Measurements from ENCODE around the gene ZNF628. TPM values are rescaled to one million over a fixed set of nuclear protein-coding genes. Genes with fewer than 3 reads are reported as not detected.

ZNF628 gene
- total RNA-seq, 1 donor from 2014 or later = 1.7 TPM

DNA sequence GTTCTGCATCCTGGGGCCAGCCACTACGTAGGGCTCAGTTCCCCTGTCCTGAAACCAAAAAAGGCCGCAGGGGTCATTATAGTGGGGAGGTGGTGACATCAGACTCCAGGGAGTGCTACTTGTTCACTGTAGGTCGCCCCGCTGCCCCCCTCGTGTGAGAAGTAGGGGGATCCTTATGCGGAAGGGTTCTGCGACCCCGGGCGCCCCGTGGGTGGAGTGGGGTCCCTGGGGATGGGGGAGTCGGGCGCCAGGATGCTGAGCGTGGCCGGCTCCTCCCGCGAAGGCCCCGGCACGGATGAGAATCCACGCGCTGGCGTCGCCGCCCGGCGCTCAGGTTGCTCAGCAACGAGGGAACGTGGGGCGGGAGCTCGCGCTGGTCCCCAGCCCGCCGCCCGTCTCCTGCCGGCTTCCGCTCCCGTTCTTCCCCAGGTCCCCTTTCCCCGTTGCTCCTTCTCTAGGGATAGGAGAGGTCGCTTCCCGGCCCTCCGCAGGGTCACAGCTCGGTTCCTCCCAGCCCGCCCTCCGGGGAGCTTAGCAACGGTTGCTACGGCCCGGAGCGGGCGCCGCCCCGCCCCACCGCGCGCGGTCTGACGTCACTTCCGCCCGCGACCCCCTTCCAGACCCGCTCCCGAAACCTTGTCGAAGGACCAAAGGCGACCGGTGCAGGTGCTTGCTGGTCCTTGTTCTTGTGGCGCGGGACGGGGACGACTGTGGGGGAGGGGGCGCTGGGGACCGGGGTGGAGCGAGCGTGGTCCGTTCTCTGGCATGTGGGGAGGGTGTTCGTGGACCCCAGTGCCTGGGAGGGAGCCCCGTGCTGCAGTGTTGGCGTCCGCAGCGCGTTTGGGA lies 8.4 kb downstream of the ZNF628 start, which contains the start of gene NAT14:
Gene NAT14 (plus strand): TSS at position 596 of the 846 bp plus-strand sequence. CDS start 521 bp downstream, outside the sequence.
- peak; percentile 76 for DNase-seq (ENCODE audit: low spot score)

DNA sequence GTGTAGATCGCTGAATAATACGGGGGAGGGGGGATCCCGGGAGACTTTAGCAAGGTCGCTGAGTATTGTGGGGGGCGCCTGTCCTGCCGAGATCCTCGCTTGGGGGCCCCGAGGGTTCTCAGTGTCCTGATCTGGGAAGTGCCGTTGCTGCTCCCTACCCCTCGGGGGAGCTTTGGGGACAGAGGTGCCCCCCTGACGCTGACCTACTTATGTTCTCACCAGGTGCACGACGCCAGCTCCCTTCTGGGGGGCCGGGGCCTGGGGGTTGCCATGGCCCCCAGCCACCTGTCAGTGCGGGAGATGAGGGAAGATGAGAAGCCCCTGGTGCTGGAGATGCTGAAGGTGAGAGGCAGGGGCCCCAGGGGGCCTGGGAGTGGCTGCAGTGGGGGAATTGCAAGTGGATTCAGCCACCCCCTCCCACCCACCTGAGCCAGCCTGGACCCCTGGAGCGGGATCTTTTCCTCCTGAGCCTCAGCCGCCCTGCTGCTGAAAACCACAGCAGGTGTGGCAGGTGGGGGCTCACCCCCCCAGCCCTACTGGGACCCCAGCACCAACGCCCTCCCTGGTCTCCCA lies 9.1 kb downstream of the ZNF628 start:
- no peak for DNase-seq (ENCODE audit: low spot score)

DNA sequence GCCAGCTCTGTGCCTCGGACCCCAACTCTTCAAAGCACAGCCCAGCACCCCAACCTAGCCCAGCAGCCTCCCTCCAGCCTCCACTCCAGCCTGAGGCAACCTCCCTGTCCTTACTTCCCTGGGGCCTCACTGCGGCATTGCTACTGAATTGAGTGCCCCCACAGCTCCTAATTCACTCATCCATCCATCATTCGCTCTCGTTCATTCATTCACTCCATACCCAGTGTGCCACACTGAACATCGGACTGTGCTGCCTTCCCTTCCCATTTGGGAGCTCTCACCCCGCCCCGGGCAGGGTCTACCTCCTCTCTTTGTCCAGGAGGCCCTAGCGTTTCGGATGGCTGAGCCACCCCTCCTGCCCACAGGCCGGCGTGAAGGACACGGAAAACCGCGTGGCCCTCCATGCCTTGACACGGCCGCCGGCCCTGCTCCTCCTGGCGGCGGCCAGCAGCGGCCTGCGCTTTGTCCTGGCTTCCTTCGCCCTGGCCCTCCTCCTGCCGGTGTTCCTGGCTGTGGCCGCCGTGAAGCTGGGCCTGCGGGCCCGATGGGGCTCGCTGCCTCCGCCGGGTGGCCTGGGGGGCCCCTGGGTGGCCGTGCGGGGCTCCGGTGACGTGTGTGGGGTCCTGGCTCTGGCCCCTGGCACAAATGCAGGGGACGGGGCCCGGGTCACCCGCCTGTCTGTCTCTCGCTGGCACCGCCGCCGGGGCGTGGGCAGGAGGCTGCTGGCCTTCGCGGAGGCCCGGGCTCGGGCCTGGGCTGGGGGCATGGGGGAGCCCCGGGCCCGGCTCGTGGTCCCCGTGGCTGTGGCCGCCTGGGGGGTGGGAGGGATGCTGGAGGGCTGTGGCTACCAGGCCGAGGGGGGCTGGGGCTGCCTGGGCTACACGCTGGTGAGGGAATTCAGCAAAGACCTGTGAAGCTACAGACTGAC lies 9.9 kb downstream of the ZNF628 start:
- DNase-seq (ENCODE audit: low spot score) = no peak

DNA sequence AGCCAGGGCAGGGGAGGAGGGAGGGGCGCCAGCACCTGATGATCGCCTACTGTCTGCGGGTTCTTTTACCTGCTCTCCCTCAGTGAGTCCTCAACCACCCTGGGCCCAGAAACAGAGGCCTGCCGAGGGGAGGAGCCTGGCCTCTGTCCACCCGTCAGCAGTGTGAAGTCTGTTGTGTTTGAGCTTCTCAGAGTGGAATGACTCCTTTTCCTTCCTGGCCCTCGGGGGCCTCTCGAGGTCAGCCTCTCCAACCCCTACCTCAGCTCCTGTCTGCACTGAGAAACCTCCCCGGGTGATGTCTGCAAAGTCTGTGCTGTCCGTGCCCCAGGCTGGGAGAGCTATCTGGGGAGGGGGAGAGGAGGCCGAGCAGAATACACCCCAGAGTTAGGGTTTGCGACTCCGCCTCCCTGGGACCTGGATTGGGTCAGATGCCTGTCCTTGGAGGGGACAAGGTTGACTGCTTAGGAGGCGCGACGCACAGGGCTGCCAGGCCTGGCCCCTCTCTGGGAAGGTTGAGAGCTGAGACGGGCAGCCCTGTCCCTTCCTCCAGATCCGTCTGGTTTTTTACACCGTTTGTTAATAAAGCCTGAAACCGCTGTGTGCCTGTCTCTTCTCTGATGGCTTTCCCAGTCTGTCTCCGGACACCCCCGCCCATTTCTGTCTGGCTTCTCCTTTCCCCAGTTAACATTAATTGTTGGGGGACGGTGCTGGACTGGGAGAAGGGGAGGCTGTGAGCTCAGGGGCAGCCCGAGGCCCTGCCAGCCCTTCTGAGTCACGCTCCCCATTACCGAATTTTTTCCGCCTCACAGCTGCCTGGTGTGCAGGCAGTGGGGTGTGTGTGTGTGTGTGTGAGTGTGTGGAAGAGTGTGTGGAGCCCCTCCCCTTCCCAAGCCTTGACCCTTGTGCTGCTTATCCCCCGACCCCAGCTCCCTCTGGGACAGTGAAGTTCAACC lies 10.8 kb downstream of the ZNF628 start:
- DNase-seq (ENCODE audit: low spot score) = peak; percentile 96

DNA sequence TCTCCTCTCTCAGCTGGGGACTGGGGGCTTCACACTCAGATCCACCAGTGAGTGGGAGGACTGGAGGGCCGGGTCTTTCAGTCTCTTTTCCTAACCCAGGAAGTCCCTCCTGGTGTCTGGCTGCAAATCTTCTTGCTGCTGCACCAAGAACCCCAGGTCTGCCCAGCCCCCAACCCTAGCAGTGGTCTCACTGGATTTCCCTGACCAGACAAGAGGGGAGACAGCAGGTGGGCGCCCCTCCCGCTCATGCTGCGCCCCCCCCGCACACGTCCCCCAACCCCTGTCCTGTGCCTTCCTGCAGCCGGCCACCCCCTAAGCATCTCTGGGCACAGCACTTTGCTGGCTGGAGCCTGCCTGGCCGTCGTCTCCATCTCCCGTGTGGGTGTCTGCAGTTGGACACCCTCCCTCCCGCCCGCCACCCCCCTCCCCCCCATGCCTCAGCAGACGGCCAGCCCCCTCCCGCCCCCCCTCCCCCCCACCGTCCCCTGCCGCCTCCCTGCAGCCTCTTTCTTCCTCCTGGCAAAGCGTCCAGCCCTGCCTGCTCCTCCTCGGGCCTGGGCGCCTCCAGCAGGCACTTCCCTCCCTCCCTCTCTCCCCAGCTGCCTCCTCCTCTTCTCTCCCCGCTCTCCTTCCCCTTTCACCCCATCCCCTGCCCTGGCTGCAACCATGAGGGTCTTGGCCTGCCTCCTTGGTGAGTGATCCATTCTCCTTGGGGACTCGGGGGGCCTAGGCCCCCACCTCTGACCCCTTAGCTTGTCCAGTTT lies 11.7 kb downstream of the ZNF628 start, which contains the start of gene SSC5D:
Gene SSC5D (plus strand): TSS at position 513 of the 764 bp plus-strand sequence. CDS start 154 bp downstream, at position 667.
- peak; percentile 87 for DNase-seq (ENCODE audit: low spot score)

DNA sequence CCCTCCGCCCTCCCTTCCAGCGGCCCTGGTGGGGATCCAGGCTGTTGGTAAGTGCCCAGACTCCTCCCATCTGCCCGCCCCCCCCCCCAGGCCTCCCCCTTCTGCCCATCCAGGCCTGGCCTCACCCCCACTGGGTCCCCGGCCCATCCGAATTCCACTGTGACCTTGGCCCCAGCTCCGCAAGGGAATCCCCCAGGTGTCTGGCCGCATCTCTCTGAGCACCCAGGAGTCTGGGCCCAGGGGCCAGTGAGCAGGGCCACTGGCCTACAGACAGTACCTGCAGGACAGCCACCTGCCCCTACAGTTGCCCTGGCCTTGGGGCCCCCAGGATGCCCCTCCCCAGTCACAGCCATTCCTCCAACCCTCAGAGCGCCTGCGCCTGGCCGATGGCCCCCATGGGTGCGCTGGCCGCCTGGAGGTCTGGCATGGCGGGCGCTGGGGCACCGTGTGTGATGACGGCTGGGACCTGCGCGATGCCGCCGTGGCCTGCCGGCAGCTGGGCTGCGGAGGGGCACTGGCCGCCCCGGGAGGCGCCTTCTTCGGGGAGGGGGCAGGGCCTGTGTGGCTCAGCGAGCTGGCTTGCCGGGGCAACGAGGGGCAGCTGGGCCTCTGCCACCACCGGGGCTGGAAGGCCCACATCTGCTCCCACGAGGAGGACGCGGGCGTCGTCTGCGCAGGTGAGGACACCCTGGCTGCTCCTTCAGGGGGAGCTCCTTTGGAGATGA lies 12.7 kb downstream of the ZNF628 start:
- peak; percentile 70 for DNase-seq (ENCODE audit: low spot score)

DNA sequence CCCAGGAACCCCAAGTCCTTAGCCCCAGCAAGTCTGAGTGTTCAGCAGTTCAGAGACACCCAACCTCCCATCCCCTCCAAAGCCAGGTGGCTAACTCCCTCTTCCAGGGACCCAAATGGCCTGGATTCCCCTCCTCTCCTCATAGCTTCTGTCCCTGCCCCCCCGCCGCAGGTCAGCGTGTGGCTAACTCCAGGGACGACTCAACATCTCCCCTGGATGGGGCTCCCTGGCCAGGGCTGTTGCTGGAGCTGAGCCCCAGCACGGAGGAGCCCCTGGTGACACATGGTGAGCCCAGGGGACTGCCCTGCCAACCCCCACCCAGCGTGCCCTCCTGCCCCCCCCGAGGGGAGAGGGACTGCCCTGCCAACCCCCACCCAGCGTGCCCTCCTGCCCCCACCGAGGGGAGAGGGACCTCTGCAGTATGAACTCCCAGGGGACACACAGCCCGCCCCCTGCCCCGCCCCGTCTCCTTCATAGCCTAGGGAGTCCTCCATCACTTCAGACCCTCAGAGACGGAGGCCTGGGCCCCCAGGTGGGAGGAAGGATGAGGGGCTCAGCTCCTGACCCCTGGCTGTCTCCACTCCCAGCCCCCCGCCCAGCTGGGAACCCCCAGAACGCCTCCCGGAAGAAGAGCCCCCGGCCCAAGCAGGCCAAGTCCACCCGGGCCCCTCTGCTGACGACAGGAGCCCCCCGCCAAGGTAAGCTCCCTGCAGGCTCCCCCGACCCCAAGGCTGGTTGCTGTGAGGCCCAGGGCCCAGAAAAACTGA lies 13.5 kb downstream of the ZNF628 start:
- DNase-seq (ENCODE audit: low spot score) = no peak

DNA sequence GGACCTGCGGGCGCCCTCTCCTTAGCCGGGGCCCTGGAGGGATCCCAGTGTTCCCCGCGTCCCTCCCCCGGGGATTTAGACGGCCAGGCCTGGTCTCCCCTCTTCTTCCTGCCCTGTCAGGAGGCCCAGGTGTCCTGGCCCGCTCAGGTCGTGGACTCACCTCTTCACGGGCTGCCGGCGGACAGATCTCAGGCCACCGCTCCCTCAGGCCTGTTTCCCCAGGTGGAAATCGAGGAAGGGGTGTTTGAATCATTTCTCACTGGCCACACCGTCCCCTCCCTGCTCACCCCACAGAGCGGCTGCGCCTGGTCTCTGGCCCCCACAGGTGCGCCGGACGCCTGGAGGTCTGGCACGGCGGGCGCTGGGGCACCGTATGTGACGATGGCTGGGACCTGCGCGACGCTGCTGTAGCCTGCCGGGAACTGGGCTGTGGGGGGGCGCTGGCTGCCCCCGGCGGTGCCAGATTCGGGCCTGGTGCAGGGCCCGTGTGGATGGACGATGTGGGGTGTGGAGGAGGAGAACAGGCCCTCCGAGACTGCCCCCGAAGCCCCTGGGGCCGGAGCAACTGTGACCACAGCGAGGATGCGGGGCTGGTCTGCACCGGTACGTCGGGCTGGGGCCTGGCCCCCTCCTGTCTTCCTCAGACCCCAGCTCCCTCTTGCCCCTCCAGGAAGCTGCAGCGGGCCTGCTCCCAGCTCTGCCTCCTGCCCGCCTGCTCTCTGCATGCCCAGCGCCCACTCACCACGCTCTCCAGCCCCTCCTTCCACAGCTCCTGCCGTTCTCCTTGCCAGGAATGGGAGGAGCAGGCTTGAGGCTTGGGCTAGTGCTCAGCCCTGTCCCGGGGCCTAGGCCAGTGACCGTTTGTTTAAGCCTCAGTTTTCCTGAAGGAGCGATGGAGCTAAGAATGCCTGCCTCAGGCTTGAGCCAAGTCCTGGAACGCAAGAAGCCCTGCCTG lies 14.3 kb downstream of the ZNF628 start:
- no peak for DNase-seq (ENCODE audit: low spot score)

DNA sequence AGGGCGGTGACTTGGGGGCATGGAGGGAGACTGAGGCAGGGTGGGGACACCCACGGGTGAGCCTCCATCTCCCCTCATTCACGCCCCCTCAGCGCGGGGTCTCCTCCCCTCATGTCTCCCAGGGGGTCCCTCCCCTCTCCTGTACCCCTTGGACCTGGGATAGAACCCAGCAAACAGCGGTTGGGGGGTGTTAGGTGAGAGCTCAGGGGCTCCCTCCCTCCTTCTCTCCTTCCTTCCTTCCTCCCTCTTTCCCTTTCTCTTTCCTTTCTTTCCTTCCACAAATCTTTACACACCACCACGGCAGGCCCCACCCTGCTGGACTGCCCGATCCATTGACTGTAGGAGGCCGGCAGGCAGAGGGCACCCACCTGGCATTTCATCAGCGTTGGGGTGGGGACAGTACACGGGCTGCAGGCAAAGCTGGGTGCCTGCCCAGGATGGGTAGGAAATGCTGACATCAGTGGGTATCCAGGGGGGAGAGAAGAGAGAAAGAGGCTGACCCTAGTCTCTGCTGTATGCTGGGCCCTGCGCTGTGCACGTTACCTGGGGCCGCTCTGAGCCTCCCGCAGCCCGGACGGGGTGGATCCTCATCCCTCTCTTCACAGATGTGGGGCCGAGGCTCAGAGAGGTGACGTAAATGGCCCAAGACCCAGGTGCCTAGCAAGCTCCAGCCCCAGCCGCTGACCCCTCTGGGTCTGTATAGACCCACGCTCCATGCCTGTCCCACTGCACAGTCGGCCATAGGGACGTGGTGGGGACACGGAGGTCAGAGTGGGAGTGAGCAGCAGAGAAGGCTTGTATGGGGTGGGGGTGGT lies 15.3 kb downstream of the ZNF628 start:
- DNase-seq (ENCODE audit: low spot score) = no peak

DNA sequence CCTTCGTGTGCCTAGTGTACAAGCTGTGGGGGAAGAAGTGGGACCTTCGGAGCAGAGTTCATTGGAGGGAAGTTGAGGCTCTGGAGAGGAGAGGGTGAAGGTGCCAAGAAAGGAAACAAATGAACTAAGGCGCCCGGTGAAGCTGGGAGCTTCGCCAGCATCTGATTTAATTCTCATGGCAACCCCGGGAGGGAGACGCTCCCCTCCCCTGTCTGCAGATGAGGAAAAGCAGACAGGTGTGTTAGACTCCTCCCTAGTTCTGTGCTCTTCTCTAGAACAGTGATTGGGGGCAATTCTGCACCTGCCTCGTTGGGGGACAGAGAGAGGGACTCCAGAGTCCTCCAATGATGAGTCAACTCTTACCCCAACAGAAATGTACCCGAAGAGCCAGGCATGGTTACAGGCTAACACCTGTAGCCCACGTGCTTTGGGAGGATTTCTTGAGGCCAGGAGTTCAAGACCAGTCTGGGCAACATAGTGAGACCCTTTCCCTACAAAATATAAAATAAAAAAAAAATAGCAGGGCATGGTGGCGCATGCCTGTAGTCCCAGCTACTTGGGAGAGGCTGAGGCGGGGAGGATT lies 16.0 kb downstream of the ZNF628 start:
- no peak for DNase-seq (ENCODE audit: low spot score)

DNA sequence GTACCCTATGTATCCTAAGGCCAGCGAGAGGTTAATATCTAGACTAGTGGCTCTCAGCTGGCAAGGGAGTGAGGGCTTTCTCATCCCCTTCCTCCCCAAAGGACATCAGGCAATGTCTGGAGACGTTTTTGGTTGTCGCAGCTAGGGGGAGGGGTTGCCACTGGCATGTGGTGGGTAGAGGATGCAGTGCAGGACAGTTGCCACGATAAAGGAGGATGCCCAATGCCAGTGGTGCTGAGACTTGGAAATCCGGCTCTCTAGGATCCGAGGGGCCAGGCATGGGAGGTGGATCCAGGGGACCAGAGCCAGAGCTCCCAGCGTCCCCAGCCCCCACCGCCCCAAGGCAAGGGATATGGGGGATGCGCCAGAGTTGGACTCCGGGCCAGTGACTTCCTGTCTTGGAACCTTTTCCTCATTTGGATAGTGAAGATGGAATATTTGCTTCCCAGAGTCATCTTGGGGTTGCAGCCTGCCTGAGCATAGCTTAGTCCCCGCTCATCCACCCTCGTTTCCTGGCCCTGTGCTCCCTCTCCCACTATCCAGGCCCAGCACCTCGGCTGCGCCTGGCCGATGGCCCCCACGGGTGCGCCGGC lies 16.7 kb downstream of the ZNF628 start:
- no peak for DNase-seq (ENCODE audit: low spot score)

DNA sequence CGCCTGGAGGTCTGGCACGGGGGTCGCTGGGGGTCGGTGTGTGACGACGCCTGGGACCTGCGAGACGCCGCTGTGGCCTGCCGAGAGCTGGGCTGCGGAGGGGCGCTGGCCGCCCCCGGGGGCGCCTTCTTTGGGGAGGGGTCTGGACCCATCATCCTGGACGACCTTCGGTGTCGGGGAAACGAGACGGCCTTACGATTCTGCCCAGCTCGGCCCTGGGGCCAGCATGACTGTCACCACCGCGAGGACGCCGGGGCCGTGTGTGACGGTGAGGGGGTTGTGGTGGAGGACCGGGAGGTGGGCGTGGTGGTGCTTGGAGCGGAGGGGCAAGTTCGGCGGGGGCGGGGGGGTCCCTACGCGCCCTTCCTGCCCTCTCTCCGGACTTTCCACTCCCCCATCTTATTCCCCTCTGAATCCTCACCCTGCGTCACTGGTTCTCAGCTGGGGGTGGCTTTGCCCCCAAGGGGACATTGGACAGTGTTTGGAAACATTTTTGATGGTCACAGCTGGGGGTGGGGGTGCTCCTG lies 17.3 kb downstream of the ZNF628 start:
- no peak for DNase-seq (ENCODE audit: low spot score)

DNA sequence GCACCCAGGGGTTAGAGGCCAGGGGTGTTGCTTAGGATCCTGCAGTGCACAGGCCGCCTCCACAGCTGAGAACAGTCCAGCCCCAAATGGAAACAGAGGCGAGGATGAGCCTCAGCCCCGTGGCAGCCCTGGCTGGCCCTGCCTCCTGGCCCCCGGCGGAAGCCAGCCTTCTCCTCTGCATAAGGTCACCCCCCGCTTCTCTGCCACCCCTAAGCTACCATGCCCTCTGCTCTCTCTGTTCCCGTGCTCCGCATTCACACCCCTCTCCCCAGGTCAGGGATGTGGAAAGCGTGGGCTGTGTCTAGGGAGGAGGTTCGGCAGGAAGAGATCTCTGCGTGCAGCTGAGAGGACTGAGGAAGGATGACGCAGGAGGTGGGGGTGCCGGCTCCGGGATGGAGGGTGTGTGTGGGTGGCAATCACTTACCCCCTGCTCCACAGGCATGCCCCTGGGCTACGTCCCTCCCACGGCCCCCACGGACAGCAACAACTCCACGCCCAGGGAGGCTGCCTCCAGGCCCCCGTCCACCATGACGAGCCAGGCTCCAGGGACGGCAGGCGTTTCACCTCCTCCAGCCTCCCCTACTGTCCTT lies 17.9 kb downstream of the ZNF628 start:
- no peak for DNase-seq (ENCODE audit: low spot score)

DNA sequence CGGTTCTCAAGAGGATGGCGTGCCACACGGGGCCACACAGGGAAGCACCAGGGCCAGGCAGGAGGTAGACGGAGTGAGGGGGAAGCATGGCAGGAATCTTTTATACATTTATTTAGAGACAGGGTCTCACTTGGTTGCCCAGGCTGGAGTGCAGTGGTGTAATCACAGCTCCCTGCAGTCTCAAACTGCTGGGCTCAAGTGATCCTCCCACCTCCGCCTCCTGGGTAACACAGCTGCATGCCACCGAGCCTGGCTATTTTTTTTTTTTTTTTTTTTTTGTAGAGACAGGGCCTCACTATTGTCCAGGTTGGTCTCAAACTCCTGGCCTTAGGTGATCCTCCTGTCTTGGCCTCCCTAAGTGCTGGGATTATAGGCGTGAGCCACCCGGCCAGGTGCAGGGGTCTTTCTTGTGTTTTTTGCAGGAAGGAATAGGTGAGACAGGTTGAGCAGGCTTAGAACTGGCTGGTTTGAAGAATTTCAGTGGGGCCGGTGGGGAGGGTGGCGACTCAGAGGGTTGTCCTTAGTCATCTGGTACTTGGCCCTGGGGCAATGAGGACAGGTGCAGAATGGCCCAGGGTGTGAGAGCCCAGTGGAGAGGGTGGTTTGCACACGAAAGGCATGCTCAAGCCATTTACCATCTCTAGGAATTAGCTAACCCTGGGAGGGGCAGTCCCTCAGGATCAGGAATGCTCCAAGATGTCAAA lies 19.4 kb downstream of the ZNF628 start:
- DNase-seq (ENCODE audit: low spot score) = no peak

Measured in umbilical cord (tissue), 2 donors.